ENCODE data around the gene FAM240B. TPM values are rescaled to one million over a fixed set of nuclear protein-coding genes. Genes with fewer than 3 reads are reported as not detected.

The FAM240B gene
- total RNA-seq, 1 donor from 2014 or later: not detected

GRCh38 chr9:38652486-38652885, 67.4 kb downstream of the FAM240B start:
- Mint-ChIP-seq H3K36me3 (ENCODE audit: low read depth) (no peaks in the 10 kb centered on the region), H3K27ac (no peak overlapping the region), H3K27me3 (no peaks in the 10 kb centered on the region), H3K4me3 (no peak overlapping the region), H3K9me3 (no peaks in the 10 kb centered on the region), H3K4me1 (no peaks in the 10 kb centered on the region)
- DNase-seq (no peak), ATAC-seq (ENCODE audit: low read depth) (no peak)
- intact Hi-C loops (cut with micrococcal nuclease): no loop called here
- ChIA-PET POLR2A (no interaction called here), CTCF (no interaction called here)
- TF ChIP-seq, protein P1, sequence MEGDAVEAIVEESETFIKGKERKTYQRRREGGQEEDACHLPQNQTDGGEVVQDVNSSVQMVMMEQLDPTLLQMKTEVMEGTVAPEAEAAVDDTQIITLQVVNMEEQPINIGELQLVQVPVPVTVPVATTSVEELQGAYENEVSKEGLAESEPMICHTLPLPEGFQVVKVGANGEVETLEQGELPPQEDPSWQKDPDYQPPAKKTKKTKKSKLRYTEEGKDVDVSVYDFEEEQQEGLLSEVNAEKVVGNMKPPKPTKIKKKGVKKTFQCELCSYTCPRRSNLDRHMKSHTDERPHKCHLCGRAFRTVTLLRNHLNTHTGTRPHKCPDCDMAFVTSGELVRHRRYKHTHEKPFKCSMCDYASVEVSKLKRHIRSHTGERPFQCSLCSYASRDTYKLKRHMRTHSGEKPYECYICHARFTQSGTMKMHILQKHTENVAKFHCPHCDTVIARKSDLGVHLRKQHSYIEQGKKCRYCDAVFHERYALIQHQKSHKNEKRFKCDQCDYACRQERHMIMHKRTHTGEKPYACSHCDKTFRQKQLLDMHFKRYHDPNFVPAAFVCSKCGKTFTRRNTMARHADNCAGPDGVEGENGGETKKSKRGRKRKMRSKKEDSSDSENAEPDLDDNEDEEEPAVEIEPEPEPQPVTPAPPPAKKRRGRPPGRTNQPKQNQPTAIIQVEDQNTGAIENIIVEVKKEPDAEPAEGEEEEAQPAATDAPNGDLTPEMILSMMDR (IDR thresholded peaks at IDR 0.05): no peak

DNA sequence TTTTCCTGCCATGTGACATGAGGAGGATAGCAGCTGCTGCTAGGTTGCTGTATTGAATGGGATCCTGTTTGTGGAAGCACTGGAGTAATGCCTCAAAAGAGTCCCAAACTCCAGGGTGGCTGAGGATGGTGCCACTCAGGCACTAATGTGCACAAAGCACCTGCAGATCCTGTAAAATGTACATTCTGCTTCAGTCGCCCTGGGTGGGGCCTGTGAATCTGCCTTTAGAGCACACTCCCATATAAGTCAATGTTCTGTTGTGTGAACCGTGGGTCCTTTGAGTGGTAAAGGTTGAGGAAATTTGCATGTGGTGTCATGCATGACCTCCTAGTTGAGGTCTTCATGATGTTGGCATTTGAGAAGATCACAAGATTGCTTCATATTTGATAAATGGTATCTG, 67.9 kb downstream of the FAM240B start:
- no peak overlapping the region for H3K4me3 Mint-ChIP-seq
- intact Hi-C loops (cut with micrococcal nuclease): no loop called here

GRCh38 chr9:38651400-38652042, 68.4 kb downstream of the FAM240B start:
- Mint-ChIP-seq H3K36me3 (ENCODE audit: low read depth) (no peaks in the 10 kb centered on the region), H3K4me1 (no peaks in the 10 kb centered on the region), H3K9me3 (no peaks in the 10 kb centered on the region), H3K4me3 (no peak overlapping the region), H3K27me3 (no peaks in the 10 kb centered on the region), H3K27ac (no peak overlapping the region)
- DNase-seq (no peak), ATAC-seq (ENCODE audit: low read depth) (no peak)
- CTCF ChIA-PET: no interaction called here
- POLR2A ChIA-PET: no interaction called here
- TF ChIP-seq, protein P1 (IDR thresholded peaks at IDR 0.05): no peak
- intact Hi-C loops (cut with micrococcal nuclease): no loop called here

More for the DNA sequence above, 67.9 kb downstream of the FAM240B start:
- DNase-seq: no peak
- H3K27ac Mint-ChIP-seq: no peak overlapping the region
- H3K36me3 Mint-ChIP-seq (ENCODE audit: low read depth): no peaks in the 10 kb centered on the region
- H3K4me1 Mint-ChIP-seq: no peaks in the 10 kb centered on the region
- ChIA-PET POLR2A (no interaction called here), CTCF (no interaction called here)
- TF ChIP-seq, protein P1 (IDR thresholded peaks at IDR 0.05): no peak
- H3K27me3 Mint-ChIP-seq: no peaks in the 10 kb centered on the region
- H3K9me3 Mint-ChIP-seq: no peaks in the 10 kb centered on the region
- no peak for ATAC-seq (ENCODE audit: low read depth)

GRCh38 chr9:38650564-38650963, 69.4 kb downstream of the FAM240B start:
- no peak for ATAC-seq (ENCODE audit: low read depth)
- Mint-ChIP-seq H3K27ac (no peak overlapping the region), H3K9me3 (no peaks in the 10 kb centered on the region), H3K4me3 (no peak overlapping the region), H3K36me3 (ENCODE audit: low read depth) (no peaks in the 10 kb centered on the region), H3K27me3 (no peaks in the 10 kb centered on the region), H3K4me1 (no peaks in the 10 kb centered on the region)
- DNase-seq: no peak
- intact Hi-C loops (cut with micrococcal nuclease): no loop called here
- TF ChIP-seq, protein P1 (IDR thresholded peaks at IDR 0.05): no peak
- ChIA-PET CTCF (no interaction called here), POLR2A (no interaction called here)

- no peaks in the 10 kb centered on the region for H3K4me1 Mint-ChIP-seq
- TF ChIP-seq, protein P1 (IDR thresholded peaks at IDR 0.05): no peak
- H3K9me3 Mint-ChIP-seq: no peaks in the 10 kb centered on the region
- no peak overlapping the region for H3K27ac Mint-ChIP-seq
- CTCF ChIA-PET: no interaction called here
- ATAC-seq (ENCODE audit: low read depth) (no peak), DNase-seq (no peak)
- POLR2A ChIA-PET: no interaction called here
- H3K36me3 Mint-ChIP-seq (ENCODE audit: low read depth): no peaks in the 10 kb centered on the region
- intact Hi-C loops (cut with micrococcal nuclease): no loop called here
- H3K27me3 Mint-ChIP-seq: no peaks in the 10 kb centered on the region
- no peak overlapping the region for H3K4me3 Mint-ChIP-seq
These were observed 70.1 kb downstream of the FAM240B start for GRCh38 chr9:38649731-38650363.
